Right lobe of liver (tissue), 4 donors: Measurements from ENCODE around the gene OBP2A.

ENCODE experiments used
- CTCF ChIP-seq, 4 donors: fragments of 200-600 bp in 3 of 4; fragments of 450-650 bp in 1 of 4; IDR thresholded peaks; one replicate each; pipeline versions ENCODE4 v1.5.1 to v1.8.0; 2016 to 2022; ENCODE audit warnings: antibody characterized with exemption in 4 of 4, mild to moderate bottlenecking in 2 of 4
- POLR2A ChIP-seq: fragments of 450-650 bp; IDR thresholded peaks from one replicate; pipeline ENCODE4 v1.6.1; 2017; ENCODE audit warnings: antibody characterized with exemption, mild to moderate bottlenecking
- donor health status: DM: no; HTN: no; CAD: no.
- donor health status: DM: no; HTN: no; CAD: no.
- donor health status: DM: no; HTN: yes; CAD: no.

GRCh38 chr9:135577256-135577655 is 31.3 kb downstream of the OBP2A start:
- no peak for TF ChIP-seq CTCF (IDR thresholded peaks at IDR 0.05)
- TF ChIP-seq POLR2A = no peak
